Measurements from ENCODE around the gene ETF1.

GRCh38 chr5:138573223-138573622, 30.2 kb upstream of the ETF1 start:
- TF ChIP-seq CTCF (IDR thresholded peaks at IDR 0.05), result no peak
- TF ChIP-seq POLR2AphosphoS5 (IDR thresholded peaks at IDR 0.05), result no peak
